GM19395 (cell line): Measurements from ENCODE around the gene CCDC69.
A peak's percentile ranks its signal among the peaks of the same experiment; 100 is the strongest.

Experiments used
- ATAC-seq: cut with Tn5 transposase; IDR thresholded peaks from one replicate; pipeline ENCODE4 v1.9.1; 2021; ENCODE audit warnings: mild to moderate bottlenecking, moderate library complexity; ENCODE audit not compliant: unreplicated experiment

CCDC69 gene

GRCh38 chr5:151147033-151147432 lies 76.9 kb downstream of the CCDC69 start:
- ATAC-seq = no peak

GRCh38 chr5:151146061-151146460 lies 77.8 kb downstream of the CCDC69 start:
- no peak for ATAC-seq

- no peak for ATAC-seq
These were observed 79.0 kb downstream of the CCDC69 start for GRCh38 chr5:151144922-151145321.

- ATAC-seq = no peak
These were observed 79.6 kb downstream of the CCDC69 start for GRCh38 chr5:151144275-151144674.

- no peak for ATAC-seq
These were observed 80.2 kb downstream of the CCDC69 start for GRCh38 chr5:151143645-151144044.

GRCh38 chr5:151142933-151143332 lies 81.0 kb downstream of the CCDC69 start:
- ATAC-seq = no peak

GRCh38 chr5:151141535-151141934 lies 82.4 kb downstream of the CCDC69 start:
- ATAC-seq = peak; percentile 93

- ATAC-seq = no peak
These were observed 83.0 kb downstream of the CCDC69 start for GRCh38 chr5:151140686-151141459.

GRCh38 chr5:151139646-151140045 lies 84.2 kb downstream of the CCDC69 start:
- no peak for ATAC-seq

GRCh38 chr5:151139015-151139414 lies 84.9 kb downstream of the CCDC69 start:
- ATAC-seq = no peak

GRCh38 chr5:151138114-151138513 lies 85.8 kb downstream of the CCDC69 start:
- no peak for ATAC-seq

GRCh38 chr5:151137067-151137825 lies 86.6 kb downstream of the CCDC69 start:
- no peak for ATAC-seq

GRCh38 chr5:151134228-151134627 lies 89.7 kb downstream of the CCDC69 start:
- ATAC-seq = peak; percentile 83

GRCh38 chr5:151132963-151133362 lies 90.9 kb downstream of the CCDC69 start:
- ATAC-seq = no peak
